Endothelial cell of umbilical vein (primary cell): ENCODE data around the gene UFSP2.

ENCODE experiments used
- POLR2A ChIP-seq: IDR thresholded peaks from 2 replicates; pipeline ENCODE4 v1.6.1; 2012; ENCODE audit warnings: low read depth, mild to moderate bottlenecking, control low read depth, low read length
- TF ChIP-seq, protein P1 (sequence below), 2 donors: IDR thresholded peaks; 1 replicate in 1 of 2; 2 replicates in 1 of 2; pipeline ENCODE4 v1.5.1; 2011; ENCODE audit warnings: low read length in 2 of 2, mild to moderate bottlenecking in 2 of 2, moderate library complexity in 2 of 2, control low read depth in 1 of 2, inconsistent platforms in 1 of 2, low read depth in 1 of 2; ENCODE audit not compliant: insufficient read depth in 1 of 2; ENCODE audit errors: extremely low read depth in 1 of 2

GRCh38 chr4:185364886-185365285 lies 60.9 kb downstream of the UFSP2 start:
- TF ChIP-seq POLR2A = no peak
- TF ChIP-seq, protein P1, sequence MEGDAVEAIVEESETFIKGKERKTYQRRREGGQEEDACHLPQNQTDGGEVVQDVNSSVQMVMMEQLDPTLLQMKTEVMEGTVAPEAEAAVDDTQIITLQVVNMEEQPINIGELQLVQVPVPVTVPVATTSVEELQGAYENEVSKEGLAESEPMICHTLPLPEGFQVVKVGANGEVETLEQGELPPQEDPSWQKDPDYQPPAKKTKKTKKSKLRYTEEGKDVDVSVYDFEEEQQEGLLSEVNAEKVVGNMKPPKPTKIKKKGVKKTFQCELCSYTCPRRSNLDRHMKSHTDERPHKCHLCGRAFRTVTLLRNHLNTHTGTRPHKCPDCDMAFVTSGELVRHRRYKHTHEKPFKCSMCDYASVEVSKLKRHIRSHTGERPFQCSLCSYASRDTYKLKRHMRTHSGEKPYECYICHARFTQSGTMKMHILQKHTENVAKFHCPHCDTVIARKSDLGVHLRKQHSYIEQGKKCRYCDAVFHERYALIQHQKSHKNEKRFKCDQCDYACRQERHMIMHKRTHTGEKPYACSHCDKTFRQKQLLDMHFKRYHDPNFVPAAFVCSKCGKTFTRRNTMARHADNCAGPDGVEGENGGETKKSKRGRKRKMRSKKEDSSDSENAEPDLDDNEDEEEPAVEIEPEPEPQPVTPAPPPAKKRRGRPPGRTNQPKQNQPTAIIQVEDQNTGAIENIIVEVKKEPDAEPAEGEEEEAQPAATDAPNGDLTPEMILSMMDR (IDR thresholded peaks at IDR 0.05; ENCODE audit: extremely low read depth in 1 of 2, insufficient read depth in 1 of 2, low read depth in 1 of 2, low read length in 2 of 2) = no peak
